Fibroblast of skin of right quadriceps (primary cell): Measurements from ENCODE around the gene CHST11.

Experiments
- DNase-seq: peaks from one replicate; pipeline ENCODE4 v3.0.0-alpha.2; 2013

Gene CHST11

DNA sequence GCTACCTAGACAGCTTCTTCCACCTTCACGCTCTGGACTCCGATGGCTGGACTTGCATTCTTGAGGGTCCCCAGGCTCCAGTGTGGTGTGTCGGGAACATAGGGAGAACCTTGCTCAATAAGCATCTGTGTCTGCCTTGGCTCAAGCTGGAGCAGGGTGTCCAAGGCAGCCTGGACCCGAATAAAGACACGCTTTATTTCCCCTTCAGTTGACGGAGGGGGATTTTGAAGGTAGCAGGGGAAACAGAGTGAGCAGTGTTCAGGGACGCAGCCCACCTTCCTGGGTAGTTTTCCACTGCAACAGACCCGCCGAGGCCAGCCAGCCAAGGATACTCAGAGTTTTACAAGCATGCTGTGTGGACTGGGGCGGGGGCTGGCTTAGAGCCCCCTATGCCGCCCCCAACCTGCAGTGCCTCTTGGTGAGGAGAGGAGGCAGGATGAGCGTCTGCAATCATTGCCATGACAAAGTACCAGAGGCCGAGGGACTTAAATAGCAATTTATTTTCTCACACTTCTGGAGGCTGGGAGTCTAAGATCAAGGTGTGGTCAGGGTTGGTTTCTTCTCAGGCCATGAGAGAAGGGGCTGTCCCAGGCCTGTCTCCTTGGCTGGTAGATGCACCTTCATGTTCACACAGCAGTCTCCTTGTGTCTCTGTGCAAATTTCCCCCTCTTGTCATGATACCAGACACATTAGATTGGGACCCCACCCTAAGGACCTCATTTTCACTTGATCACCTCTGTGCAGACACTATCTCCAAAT lies 201.2 kb downstream of the CHST11 start:
- no peak for DNase-seq

DNA sequence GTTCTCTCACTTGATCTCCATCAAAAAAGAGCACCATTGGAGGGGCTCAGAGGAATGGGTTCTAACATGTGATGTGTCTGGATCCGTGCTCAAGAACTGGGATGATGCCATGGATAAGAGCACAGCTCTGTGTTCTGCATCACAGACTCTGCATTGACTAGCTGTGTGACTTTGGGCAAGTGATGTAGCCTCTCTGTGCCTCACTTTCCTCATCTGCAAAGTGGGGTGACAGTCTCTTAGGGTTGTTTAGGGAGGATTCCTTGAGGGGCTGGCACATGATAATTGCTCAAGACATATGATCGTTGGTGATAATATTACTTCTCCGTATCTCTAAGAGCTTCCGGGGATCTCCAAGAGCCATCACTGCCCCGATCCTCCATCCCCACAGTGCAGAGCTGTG lies 202.3 kb downstream of the CHST11 start:
- DNase-seq, result no peak

DNA sequence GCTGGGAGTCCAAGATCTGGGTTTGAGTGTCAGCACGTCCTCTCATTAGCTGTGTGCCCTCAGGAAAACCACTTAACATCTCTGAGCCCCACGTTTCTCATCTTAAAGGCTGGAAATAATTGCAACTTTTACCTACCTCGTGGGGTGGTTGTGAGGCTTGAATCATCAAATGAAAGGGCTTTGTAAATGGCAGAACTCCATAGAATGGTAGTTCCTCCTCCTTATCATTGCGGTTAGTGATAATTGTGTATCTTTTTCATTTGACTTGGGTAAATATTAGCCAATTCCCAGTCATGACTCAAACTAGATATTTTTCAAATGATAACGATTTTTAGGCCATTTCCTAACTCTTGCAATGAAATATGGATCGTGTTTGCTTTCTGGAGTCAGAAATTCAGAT lies 205.5 kb downstream of the CHST11 start:
- DNase-seq, result no peak

DNA sequence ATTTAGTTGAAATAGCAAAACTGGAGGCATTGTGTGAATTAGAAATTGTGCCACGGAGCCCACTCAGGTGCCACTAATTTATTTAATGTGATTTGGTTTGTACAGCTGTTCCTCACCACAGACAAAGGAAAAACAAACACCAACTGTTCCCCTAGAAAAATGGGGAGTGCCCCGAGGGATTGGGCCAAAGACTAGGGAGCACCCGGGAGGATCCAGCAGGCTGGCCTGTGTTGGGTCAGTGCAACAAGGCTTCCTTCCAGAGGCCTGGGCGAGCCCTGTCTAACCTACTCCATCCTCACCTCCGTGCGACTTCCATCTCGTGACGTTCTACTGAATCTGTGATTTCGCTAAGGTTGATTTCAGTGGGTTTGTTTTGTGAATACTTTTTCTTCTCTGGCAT lies 206.2 kb downstream of the CHST11 start:
- no peak for DNase-seq

DNA sequence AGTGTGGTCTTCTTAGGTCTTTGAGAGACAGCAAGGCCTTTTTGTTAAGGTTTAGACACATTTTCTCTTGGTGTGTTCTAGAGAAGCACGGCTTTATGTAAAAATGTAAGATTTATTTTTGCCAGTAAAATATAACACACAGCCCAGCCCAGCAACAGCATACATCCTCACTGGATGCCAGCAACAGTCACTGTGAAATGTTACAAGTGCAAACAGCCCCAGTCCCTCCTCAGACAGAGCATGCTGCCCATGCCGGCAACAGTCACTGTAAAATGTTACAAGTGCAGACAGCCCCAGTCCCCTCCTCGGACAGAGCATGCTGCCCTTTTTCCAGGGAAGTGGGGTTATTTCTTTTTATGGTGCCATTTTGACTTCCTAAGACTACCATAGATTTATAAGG lies 207.6 kb downstream of the CHST11 start:
- no peak for DNase-seq

DNA sequence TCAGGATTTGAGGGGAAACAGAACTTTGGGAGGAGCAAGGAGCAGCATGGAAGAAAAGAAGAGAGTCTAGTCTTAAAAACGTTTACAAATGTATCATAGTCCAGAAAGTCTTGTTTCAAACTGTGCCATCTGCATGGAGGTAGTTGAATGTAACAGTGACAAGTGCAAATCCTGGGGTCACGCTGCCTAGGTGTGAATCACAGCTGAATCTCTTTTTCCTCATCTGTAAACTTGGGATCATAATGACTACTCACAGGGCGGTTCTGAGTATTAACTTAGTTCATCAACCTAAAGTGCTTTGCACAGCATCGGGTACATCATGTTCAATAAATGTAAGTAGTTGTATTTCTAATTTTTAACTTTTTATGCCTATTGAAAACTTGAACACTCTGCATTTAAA lies 208.5 kb downstream of the CHST11 start:
- no peak for DNase-seq

DNA sequence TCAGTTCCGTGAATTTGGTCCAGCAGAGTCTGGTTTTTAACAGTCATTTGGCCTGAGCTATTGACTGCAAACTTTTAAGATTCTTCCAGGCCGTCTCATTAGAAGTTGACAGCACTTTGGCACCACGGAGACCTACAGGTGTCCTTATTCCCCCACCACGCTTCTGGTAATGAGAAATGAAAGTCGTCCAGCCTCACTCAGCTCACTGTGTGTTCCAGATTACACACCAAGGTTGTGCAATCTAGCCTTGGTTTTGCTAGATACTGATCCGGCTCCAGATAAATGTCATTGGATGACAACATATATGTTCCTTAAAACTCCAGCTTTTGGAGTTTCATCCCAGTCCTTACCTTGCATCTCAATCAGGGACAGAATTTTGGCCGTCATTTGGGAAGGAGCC lies 210.4 kb downstream of the CHST11 start:
- DNase-seq, result no peak

DNA sequence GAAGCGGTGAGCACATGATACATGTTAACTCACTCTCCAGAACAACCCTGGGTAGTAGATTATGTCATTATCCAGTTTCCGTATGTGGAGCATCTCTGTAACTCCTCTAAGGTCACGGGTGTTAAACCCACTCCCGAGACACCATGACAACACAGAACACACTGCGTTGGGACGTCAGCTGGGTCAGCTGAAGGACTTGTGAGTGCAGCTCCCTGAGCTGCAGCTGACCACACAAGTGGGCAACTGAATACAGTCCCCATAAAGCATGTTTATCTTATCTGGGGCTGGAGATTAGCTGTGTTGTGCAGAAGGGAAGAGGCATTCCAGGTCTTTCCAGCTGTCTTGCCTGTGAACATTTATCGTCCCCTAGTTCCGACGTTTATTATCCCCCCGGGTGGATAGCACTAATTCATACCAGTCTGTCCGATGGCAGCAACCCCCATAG lies 211.5 kb downstream of the CHST11 start:
- no peak for DNase-seq

DNA sequence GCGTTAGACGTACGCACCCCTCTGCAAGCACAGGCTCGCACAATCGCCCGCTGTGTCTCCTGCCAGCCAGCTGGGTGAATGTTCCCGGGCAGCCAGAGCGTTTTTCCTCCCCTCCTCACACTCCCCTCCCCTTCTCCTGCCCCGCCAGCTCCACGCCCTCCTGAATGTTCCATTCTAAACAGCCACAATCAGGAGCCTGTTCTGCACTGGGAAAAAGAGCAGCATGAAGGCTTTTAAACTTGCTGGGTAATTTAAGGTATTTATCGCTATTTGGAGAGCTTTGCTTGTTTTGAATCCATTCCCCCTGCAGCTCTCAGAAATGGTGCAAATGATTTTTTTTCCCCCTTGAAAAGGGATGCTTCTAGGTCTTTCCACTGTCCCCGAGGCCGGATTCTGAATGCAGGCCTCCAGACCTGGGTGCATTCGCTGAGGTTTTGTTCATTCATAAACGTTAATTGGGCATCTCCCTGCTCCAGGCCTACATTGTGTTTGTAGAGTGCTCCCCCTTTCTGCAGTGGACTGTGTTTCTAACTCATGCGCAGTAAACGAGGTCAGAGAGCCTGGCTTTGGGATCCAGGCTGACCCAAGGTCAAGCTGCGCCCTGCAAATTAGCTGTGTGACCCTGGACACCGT lies 212.5 kb downstream of the CHST11 start:
- no peak for DNase-seq

DNA sequence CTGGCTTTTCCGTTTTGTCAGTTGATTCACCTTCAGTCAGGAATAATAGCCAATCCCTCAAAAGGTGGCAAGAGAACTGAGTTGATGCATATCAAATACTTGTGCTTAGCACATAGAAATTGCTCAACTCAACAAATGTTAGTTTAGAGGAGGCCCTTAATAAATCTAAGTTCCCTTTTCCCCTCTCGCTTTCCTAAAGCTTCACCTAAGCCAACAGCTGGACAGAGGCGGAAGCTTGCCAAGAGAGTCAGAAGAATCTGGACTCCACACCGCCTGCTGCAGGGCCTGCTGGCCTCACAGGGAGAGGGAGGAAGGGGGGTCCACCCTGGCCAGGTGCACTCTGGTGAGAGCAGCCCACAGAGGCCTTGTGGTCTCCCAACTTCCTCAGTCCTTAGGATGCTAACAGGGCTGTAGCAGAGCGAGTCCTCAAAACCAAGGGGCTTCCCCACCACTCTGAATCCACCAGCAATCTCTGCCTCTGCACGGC lies 213.1 kb downstream of the CHST11 start:
- no peak for DNase-seq

DNA sequence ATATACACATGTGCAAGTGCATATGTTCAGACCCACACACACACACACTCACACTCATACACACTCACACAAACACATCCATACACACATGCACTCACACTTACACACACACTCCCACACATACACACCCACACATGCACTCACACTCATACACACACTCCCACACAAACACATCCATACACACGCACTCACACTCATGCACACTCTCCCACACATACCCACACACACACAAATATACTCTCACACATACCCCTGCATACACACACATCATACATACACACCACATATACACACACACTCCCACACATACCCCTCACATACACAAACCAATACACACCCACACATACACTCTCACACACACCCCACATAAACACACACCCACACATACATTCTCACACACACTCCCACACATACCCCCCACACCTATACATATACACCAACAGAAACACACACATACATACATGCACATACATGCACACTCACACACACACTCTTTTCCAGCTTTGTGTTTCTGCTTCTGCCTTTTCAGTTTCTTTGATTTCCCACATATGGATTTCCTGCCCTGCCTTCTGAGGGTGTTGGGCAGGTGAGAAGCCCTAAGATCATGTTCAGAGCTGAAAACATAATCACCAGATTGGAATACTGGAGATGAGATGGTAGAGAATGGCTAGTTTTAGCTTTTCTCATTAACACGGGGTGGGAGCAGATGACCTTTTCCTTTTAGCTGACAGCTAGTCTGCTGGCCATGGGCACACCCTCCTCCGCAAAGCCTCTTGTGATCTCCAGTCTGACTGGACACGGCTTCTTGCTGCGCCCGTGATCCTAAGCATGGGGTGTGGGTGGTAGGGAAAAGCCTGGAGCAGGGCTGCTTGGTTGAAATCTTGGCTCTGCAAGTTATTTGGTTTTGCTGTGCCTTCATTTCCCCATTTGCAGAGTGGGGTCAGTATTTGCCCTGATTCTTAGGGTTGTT lies 214.0 kb downstream of the CHST11 start:
- DNase-seq, result no peak

DNA sequence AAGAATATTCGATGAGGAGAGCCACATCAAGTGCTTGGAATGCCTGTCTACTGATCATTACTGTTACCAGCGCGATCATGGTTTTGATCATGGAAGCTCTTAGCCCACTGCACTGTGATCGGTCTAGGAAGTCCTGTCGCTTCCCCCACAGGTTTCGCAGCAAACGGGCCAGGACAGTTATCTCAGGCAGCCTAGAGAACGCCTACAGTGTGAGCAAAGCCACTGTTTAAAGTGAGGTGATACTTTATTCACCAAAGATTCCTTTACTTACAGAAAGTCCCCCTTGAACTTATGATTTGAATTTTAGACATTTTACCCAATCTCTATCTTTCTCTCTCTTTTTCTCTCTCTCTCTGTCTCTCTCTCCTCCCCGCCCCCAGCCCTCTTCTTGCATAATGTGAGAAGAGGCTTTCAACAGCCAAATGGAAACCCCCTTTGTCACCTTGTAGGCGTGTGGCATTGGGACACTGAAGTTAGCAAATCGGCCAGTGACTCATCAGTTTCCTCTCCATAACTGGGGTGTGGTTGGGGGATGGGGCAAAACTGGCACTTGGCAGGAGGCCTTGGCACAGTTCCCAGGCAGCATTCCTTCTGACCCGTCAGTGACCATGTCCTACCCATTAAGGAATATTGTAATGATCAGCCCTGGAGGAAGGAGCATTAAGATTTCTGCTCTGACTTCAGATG lies 214.8 kb downstream of the CHST11 start:
- DNase-seq, result peak; percentile 90

DNA sequence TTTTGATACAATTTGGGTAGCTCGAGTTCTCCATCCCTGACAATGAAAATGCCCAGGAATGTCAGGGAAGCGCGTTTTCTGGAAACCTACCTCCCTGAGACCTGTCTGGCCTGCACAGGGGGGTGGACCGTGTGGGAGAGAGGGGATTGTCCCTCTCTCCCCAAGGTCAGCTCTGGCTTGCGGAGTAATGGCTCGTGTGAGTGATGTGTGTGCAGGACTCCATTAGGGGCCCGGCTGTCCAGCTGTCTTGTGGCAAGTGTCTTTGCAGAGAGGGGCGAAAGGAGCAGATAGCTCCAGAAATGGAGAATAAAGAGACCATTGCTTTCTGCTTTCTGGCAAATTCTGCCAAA lies 215.3 kb downstream of the CHST11 start:
- DNase-seq, result no peak

DNA sequence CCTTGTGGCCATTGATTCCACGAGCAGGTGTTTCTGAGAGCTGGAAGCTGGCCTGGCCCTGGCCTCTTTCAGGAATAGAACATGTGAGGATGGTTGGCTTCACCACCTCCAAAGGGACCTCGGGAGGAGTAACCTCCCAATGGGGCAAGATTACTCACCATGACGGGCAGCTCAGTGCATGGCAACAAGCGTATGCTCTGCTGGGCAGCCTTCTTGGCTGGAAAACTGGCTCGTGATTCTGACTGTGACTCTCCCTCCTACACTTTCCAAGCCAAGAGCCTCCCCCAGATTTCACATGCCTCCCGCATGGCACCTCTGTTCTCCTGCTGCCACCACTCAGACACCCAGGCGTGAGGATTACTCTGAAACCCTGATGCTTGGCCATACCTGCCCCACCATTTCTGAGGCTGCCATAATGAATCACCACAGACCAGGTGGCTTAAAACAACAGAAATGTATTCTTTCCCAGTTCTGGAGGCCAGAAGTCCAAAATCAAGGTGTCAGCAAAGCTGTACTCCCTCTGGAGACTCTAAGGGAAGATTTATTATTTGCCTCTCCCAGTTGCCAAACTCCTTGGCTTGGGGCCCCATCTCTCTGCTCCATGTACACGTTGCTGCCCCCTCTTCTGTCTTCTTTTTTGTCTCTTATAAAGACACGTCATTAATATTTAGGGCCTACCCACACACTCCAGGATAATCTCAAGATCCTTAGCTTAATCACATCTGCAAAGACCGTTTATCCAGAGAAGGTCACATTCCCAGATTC lies 215.9 kb downstream of the CHST11 start:
- DNase-seq, result no peak

DNA sequence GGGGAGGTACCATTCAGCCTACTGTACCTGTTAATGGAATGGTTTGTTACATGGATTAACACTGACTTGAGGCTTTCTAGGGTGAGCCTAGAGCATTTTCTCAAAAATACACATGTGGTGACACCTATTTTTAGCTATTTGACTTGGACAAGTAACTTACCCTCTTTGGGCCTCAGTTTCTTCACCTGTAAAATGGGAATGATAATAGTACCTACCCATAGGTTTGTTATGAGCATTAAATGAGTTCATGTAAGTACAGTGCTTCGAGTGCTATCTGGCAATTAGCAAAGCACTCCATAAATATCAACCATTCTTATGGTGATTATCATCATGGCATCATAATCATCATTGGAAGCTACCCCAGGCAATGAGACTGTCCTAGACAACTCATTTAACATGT lies 216.5 kb downstream of the CHST11 start:
- no peak for DNase-seq

DNA sequence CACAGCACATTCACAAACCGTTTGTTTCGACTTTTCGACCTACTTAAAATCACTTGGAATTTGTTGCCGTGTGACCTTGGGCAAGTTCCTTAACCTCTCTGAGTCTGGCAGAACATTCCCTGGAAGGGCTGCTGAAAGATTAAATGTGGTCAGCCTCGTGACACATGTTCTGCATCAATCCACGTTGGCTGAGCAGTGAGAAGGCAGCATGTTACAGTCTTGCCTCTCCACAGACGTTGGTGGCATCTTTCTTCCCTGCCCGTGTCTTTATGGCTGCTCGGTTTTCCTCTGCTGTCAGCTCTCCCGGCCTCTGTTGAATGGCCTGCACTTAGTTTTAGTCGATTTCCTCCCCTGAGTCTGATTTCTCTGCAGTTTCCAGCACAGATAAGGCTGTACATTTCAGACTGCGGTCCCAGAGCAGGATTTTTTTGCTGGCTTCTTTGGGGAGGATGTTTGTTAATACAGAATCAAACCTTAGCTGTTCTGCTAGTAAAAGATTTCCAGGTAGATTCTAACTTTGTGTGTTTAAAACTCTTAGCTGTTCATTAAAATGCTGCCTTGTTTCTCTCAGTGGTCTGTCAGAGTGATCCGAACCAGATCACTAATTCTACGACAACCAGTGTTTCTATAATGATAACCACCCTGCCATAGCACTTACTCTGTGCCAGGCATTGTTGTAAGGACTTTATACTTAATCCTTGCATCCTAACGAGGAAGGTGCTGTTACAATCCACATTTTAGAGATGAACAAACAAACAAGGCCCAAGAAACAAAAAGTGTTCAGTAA lies 217.1 kb downstream of the CHST11 start:
- DNase-seq, result peak; percentile 18

DNA sequence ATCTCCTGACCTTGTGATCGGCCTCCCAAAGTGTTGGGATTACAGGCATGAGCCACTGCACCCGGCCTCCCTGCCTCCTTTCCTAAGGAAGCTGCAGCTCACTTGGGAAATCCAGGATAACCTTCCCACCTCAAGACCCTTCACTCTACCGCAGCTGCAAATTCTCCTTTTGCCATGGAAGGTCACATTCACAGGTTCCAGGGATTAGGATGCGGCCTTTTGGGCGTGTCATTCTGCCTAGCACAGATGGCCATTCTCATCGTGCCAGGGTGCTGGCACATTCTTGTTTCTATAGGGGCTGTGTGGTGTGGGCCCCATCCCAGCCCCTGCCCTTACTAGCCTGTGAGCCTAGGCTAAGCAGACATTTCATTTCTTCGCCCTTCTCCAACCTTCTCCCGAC lies 219.9 kb downstream of the CHST11 start:
- DNase-seq, result no peak

DNA sequence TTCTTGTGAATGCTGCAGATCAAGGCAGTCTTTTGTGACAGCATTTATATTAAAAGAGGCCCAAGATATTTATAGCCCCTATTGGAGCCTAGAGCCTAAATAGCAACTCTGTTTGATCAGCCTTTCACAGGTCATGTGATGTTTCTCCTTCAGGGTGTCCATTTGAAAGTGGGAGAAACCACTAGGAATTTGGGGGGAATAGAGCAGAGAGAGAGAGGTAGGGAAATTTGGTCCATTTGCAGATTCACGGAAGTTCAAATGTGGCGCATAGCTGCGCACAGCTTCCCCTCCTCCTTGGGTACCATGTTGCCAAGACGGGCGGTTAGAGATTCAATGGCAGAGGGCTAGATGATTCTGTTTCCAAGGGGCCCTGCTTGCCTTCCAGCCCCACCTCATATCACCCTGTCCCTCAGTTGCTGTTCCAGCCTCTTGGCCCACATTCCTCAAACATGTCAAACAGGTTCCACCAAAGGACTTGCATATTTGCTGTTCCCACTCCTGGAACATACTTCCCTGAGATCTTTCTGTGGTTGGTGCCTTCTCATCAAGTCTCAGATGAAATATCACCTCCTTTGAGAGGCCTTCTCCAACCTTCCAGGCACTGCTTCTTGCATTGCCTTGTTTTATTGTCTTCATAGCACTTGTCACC lies 220.8 kb downstream of the CHST11 start:
- no peak for DNase-seq

DNA sequence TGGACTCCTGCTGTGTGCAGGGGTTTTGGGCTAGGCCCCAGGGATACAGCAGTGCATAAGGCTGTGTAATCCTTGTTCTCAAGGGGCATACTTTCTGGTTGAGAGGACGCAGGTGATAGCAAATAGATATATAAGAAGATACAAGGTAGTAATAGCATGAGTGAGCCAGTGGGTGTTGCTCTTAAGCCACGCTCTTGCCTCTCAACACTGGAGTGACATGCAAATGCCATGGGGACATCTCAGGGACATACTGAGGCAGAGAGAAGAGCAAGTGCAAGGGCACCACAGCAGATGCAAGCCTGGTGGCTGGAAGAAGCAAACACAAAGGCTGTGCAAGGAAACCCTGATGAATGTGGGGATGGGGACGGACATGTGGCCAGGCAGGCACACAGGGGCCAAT lies 223.3 kb downstream of the CHST11 start:
- peak; percentile 18 for DNase-seq

DNA sequence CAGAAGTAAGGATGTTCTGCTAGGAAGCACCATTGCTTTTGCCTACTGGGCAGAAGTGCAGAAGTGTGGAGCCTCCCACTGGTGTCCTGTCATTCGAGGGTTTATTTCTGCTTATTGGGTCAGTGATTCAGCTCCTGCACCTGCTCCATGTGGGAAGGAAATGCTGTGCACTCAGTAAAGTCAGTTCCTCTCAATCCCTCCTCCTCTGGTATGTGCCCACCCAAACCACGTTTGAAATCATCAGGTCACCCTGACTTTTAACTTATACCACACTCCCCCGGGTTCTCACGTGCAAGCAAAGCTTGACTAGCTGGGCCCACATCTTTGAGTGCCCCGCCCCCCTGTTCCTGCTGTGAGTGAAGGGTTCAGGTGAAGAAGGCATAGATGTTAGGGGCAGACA lies 223.7 kb downstream of the CHST11 start:
- no peak for DNase-seq
